Astrocyte of the spinal cord (primary cell): Measurements from ENCODE around the gene ECSIT.
"Not testable (repeated sequence)": the region's sequence is repeated elsewhere in the genome, so short reads cannot be mapped to it uniquely, and the experiment has no call there.

Experiments
- DNase-seq: peaks from one replicate; pipeline ENCODE4 v3.0.0; 2011; ENCODE audit warnings: low read depth, low spot score
- H3K4me3 ChIP-seq: 2 replicates; pipeline ENCODE4 v1.5.1; 2011; ENCODE audit warnings: low read depth, mild to moderate bottlenecking, low read length, moderate library complexity
- CTCF ChIP-seq: IDR thresholded peaks from 2 replicates; pipeline ENCODE4 v1.5.1; 2012; ENCODE audit warnings: low read depth, mild to moderate bottlenecking, low read length, inconsistent platforms
- in situ Hi-C: cut with HindIII; loops from 2 replicates; pipeline ENCODE4 v1.10.0; 2017; ENCODE audit warnings: low sequenced_read_pairs

The ECSIT gene

GRCh38 chr19:11461453-11461852 is 67.5 kb downstream of the ECSIT start:
- no peak for DNase-seq
- in situ Hi-C loops, result no loop called here
- H3K4me3 ChIP-seq, result no peak overlapping the region
- no peak for TF ChIP-seq CTCF

DNA sequence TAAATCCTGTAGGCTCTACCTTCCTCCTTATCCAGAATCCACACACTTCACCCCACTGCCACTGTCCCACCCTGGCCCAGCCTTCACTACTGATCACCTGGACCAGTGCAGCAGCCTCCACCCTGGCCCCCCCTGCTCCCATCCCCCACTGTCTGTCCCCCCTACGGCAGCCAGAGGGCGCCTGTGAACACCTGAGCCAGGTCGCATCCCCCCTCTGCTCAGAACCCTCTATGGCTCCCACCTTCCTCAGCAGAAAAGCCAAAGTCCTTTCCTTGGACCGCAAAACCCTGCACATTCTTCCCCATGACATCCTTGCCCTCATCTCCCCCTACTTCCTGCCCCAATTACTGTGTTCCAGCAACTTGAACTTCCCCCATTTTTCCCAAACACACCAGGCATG is 68.7 kb downstream of the ECSIT start:
- no peak for DNase-seq
- in situ Hi-C loops, result no loop called here
- no peak for TF ChIP-seq CTCF
- H3K4me3 ChIP-seq, result no peak overlapping the region

DNA sequence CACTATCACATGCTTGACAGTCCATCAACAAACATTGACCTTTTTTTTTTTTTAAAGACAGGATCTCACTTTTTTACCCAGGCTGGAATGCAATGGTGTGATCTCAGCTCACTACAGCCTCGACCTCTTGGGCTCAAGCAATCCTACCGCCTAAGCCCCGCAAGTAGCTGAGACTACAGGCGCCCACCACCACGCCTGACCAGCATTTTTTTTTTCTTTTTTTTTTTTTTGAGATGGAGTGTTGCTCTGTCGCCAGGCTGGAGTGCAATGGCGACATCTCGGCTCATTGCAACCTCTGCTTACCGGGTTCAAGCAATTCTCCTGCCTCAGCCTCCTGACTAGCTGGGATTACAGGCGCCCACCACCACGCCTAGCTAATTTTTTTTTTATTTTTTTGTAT is 70.0 kb downstream of the ECSIT start:
- H3K4me3 ChIP-seq, DNase-seq, in situ Hi-C loops: not testable (repeated sequence)

- TF ChIP-seq CTCF, result no peak
- no peak overlapping the region for H3K4me3 ChIP-seq
- no peak for DNase-seq
- in situ Hi-C loops, result no loop called here
These were observed 70.6 kb downstream of the ECSIT start for GRCh38 chr19:11458236-11458900.

DNA sequence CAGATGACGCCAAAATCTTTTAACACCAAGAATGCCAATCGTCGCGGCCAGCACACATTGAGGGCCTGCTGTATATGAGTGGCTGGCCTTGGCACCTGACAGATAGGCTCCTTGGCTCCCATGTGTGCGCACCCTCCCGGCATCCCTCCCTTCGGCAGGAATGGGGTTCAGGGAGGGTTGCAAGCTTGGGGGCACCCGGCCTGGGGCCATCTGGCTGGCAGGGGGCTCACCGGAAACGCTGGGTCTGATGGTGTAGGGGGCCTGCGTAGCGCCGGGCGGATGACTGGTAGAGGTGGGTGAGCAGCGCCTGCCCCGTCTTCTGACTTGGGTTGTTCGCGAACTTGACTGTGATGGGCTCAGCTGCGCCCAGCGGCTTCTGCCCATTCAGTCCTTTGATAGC is 71.1 kb downstream of the ECSIT start:
- in situ Hi-C loops, result no loop called here
- TF ChIP-seq CTCF, result no peak

GRCh38 chr19:11457115-11457514 is 71.8 kb downstream of the ECSIT start:
- in situ Hi-C loops, result no loop called here
- TF ChIP-seq CTCF, result no peak
- H3K4me3 ChIP-seq, result no peak overlapping the region
- no peak for DNase-seq

More for the DNA sequence above, 71.1 kb downstream of the ECSIT start:
- no peak overlapping the region for H3K4me3 ChIP-seq
- DNase-seq, result no peak

DNA sequence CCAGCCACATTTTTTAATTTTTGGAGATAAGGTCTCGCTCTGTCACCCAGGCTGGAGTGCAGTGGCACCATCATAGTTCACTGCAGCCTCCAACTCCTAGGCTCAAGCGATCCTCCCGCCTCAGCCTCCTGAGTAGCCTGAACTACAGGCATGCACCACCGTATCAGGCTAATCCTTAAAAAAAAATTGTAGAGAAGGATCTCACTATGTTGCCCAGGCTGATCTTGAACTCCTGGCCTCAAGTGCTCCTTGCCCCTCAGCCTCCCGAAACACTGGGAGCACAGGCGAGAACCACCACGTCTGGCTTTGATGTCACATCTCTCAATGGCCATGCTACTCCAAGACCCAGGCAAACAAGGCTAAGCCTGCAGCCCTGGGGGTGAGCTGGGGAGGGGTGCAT is 72.3 kb downstream of the ECSIT start:
- no peak for DNase-seq
- in situ Hi-C loops, result no loop called here
- no peak overlapping the region for H3K4me3 ChIP-seq
- TF ChIP-seq CTCF, result no peak
